Transverse colon (tissue), 4 donors: ENCODE results near the gene CRB2. TPM values are rescaled to one million over a fixed set of nuclear protein-coding genes. Genes with fewer than 3 reads are reported as not detected.
A peak's percentile ranks its signal among the peaks of the same experiment; 100 is the strongest.

Experiments
- DNase-seq: peaks from one replicate; pipeline ENCODE4 v3.0.0-alpha.2; 2019
- H3K27ac ChIP-seq, 4 donors: fragments of 200-600 bp; sonication (generic); 2 replicates each; pipeline ENCODE4 v1.5.1; 2016 to 2018; ENCODE audit warnings: inconsistent platforms in 4 of 4
- H3K27me3 ChIP-seq: fragments of 200-600 bp; sonication (generic); 2 replicates; pipeline ENCODE4 v1.5.1; 2017; ENCODE audit warnings: inconsistent platforms
- H3K36me3 ChIP-seq, 4 donors: fragments of 200-600 bp; sonication (generic); 2 replicates each; pipeline ENCODE4 v1.5.1; 2017 to 2019; ENCODE audit warnings: inconsistent platforms in 4 of 4
- H3K4me1 ChIP-seq, 4 donors: fragments of 200-600 bp; sonication (generic); 2 replicates each; pipeline ENCODE4 v1.5.1; 2017 to 2020; ENCODE audit warnings: inconsistent platforms in 4 of 4
- H3K4me3 ChIP-seq, 4 donors: fragments of 200-600 bp; sonication (generic); 1 replicate in 1 of 4; 2 replicates in 3 of 4; pipeline versions ENCODE4 v1.5.1 to v1.6.1; 2017 to 2019; ENCODE audit warnings: inconsistent platforms in 4 of 4
- H3K9me3 ChIP-seq, 2 donors: fragments of 200-600 bp; sonication (generic); 2 replicates each; pipeline ENCODE4 v1.5.1; 2017 to 2019; ENCODE audit warnings: inconsistent platforms in 2 of 2
- EP300 ChIP-seq: sonication (generic); formaldehyde crosslinking; IDR thresholded peaks from one replicate; pipeline ENCODE4 v1.6.1; 2017; ENCODE audit warnings: antibody characterized with exemption, low read depth
- POLR2A ChIP-seq: fragments of 450-650 bp; IDR thresholded peaks from one replicate; pipeline ENCODE4 v1.6.1; 2016; ENCODE audit warnings: antibody characterized with exemption, mild to moderate bottlenecking, moderate library complexity
- POLR2AphosphoS5 ChIP-seq, 3 donors: sonication (generic); formaldehyde crosslinking; IDR thresholded peaks; one replicate each; pipeline ENCODE4 v1.6.1; 2016; ENCODE audit warnings: antibody characterized with exemption in 3 of 3
- WGBS, 2 donors: methylation state at CpG; one replicate each; pipeline ENCODE4 v1.1.5; 2018; ENCODE audit warnings: low coverage in 1 of 2; 5-methylcytosine and 5-hydroxymethylcytosine counted together
- in situ Hi-C, 4 donors: fragments of 200-750 bp; cut with MboI; loops; one replicate each; pipeline versions ENCODE4 v1.15.0 to v1.15.1; 2017; ENCODE audit warnings: low sequenced_read_pairs in 3 of 4, low pct_ligation_motif_present in 1 of 4, low pct_unique_long_range_greater_than_20kb in 1 of 4
- intact Hi-C: fragments of 100-400 bp; cut with DNase I; formaldehyde crosslinking; loops from one replicate; pipeline ENCODE4 v1.15.1; 2023; ENCODE audit warnings: low total_unique reads
- total RNA-seq, 4 donors: library from RNA; depleted of rRNA; stranded (reverse); fragments of >200 nt; gene quantifications; one replicate each; pipeline ENCODE4 v1.1.0, GENCODE V29; 2016
- TF ChIP-seq, protein P1 (sequence below), 5 experiments: fragments of 200-600 bp in 3 of 5; fragments of 450-650 bp in 2 of 5; sonication (generic) in 3 of 5; IDR thresholded peaks; 1 replicate in 2 of 5; 2 replicates in 3 of 5; pipeline ENCODE4 v1.5.1; 2016 to 2017; ENCODE audit warnings: antibody characterized with exemption in 5 of 5, inconsistent platforms in 3 of 5, mild to moderate bottlenecking in 2 of 5, moderate library complexity in 1 of 5

Gene CRB2
- total RNA-seq, 4 donors from 2014 or later, result 0.32 to 0.82 (median 0.75) TPM; not detected in 1

DNA sequence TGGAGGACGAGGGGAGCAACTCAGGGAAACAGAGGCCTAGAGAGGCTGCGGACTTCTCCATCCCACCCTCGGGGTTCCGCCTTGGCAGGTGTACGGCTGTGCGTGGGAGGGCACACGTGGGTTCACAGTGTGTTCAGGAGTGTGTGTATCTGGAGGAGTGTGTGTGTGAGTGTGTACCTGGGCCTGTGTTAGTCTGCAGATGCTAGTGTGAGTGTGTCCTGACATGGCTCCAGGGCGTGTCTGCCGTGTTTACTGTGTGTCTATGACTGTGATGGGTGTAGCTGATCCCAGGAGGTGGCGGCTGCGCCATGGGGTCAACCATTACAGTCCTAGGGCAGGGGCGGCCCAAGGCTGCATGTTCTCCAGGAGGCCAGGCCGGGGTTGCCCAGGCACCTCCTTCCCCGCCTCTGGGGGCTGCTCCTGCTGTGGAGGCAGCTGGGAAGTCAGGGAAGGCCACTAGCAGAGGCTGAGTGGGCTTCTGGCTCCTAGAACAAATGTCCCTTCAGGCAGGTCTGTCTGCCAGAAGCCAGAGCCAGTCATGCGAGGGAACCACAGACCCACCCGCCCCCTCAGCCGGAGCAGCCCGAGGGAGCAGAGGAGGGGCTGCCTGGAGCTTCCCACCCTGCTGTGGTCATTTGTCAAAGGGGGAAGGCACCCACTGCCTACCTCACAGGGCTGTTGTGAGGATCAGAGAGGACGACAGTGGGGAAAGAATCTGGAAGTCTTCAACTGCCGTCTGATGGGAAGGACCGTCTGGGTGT lies 21.4 kb downstream of the CRB2 start:
- Histone ChIP-seq H3K27ac (peak overlapping the region; percentile 78 to 80 (median 79)), H3K9me3 (no peaks in the 10 kb centered on the region), H3K4me3 (no peak overlapping the region), H3K27me3 (peaks cover 18% of the 10 kb centered on the region), H3K4me1 (peaks cover 25 to 51% (median 42%) of the 10 kb centered on the region in 4 donors), H3K36me3 (no peaks in the 10 kb centered on the region)
- DNase-seq, result peak; percentile 83
- in situ Hi-C loops (no loop called here), intact Hi-C loops (no loop called here)
- TF ChIP-seq POLR2A (no peak), POLR2AphosphoS5 (IDR thresholded peaks at IDR 0.05) (peak in 2 of 3 donors; percentile 33 to 56)
- WGBS, 2 donors, result 8 to 25% methylated on average over 2 to 17 of the region's 21 CpGs

DNA sequence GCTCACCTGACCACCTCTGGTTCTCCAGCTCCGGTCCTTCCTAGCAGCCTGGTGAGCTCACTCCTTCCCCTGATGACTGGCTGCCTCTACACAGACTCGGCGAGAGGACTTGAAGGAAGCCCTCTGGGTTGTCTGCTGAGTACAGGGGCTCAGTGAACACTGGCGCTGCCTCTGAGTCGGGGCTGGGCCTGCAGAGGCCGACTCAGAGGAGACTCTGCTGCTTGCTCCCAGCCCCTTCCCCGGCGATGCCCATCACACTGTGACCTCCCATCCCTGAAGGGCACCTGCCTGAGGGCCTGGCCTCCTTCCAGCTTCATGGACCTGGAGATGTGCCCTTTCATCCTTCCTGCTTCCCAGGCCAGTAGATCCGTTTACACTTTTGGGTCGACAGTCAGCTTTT lies 22.0 kb downstream of the CRB2 start:
- Histone ChIP-seq H3K27ac (peak overlapping the region; percentile 78 to 80 (median 79)), H3K9me3 (no peaks in the 10 kb centered on the region), H3K27me3 (peaks cover 13% of the 10 kb centered on the region), H3K4me1 (peaks cover 25 to 51% (median 42%) of the 10 kb centered on the region in 4 donors), H3K4me3 (no peak overlapping the region), H3K36me3 (no peaks in the 10 kb centered on the region)
- no peak for DNase-seq
- TF ChIP-seq POLR2A, result no peak
- TF ChIP-seq EP300, result no peak
- no peak for TF ChIP-seq POLR2AphosphoS5 (IDR thresholded peaks at IDR 0.05)
- TF ChIP-seq, protein P1, sequence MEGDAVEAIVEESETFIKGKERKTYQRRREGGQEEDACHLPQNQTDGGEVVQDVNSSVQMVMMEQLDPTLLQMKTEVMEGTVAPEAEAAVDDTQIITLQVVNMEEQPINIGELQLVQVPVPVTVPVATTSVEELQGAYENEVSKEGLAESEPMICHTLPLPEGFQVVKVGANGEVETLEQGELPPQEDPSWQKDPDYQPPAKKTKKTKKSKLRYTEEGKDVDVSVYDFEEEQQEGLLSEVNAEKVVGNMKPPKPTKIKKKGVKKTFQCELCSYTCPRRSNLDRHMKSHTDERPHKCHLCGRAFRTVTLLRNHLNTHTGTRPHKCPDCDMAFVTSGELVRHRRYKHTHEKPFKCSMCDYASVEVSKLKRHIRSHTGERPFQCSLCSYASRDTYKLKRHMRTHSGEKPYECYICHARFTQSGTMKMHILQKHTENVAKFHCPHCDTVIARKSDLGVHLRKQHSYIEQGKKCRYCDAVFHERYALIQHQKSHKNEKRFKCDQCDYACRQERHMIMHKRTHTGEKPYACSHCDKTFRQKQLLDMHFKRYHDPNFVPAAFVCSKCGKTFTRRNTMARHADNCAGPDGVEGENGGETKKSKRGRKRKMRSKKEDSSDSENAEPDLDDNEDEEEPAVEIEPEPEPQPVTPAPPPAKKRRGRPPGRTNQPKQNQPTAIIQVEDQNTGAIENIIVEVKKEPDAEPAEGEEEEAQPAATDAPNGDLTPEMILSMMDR (IDR thresholded peaks at IDR 0.05), result no peak
- WGBS, 2 donors, result 20 to 46% methylated on average over 2 to 10 of the region's 10 CpGs
- in situ Hi-C loops (no loop called here), intact Hi-C loops (no loop called here)

DNA sequence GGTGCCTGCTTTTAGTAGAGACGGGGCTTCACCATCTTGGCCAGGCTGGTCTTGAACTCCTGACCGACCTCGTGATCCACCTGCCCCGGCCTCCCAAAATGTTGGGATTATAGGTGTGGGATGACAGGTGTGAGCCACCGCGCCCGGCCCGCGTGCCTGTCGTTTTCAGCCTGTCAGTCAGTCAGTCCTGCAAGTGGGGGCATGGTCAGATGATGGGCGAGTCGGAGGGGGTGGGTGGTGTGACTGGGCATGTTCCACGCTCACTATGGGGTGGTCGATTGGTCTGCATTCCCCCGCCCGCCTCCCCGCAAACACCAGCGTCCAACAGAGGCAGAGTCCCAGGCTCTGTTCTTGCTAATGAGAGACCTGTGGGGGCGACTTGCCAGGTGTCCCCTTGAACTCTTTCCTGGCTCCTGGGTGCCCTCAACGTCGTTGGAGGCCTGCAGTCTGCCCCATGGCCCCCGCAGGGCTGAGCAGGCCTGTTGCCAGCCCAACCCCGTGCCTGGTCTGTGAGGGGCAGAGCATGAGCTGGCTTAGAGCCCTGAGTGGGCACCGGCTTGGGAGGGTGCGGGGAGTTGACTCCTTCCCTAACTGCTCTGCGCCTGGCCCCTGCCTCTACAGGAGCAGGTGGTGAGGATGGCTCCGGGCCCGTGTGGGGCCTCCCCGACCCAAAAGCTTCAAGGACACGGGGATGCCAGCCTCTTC lies 23.1 kb downstream of the CRB2 start:
- Histone ChIP-seq H3K4me1 (peaks cover 25 to 43% (median 38%) of the 10 kb centered on the region in 4 donors), H3K27ac (no peak overlapping the region), H3K36me3 (no peaks in the 10 kb centered on the region), H3K4me3 (no peak overlapping the region), H3K9me3 (no peaks in the 10 kb centered on the region), H3K27me3 (peaks cover 3% of the 10 kb centered on the region)
- DNase-seq, result no peak
- intact Hi-C loops (no loop called here), in situ Hi-C loops (no loop called here)
- TF ChIP-seq POLR2A (no peak), EP300 (no peak), POLR2AphosphoS5 (IDR thresholded peaks at IDR 0.05) (no peak)
- TF ChIP-seq, protein P1 (IDR thresholded peaks at IDR 0.05), result no peak
- 62% methylated on average over 25 of the region's 30 CpGs; no CpG with 5 or more reads in 1 of the 2 donors for WGBS, 2 donors

- Histone ChIP-seq H3K9me3 (no peaks in the 10 kb centered on the region), H3K27ac (no peak overlapping the region), H3K4me3 (no peak overlapping the region), H3K36me3 (no peaks in the 10 kb centered on the region), H3K27me3 (no peaks in the 10 kb centered on the region), H3K4me1 (peaks cover 8 to 24% (median 19%) of the 10 kb centered on the region in 4 donors)
- DNase-seq, result no peak
- intact Hi-C loops, result no loop called here
- in situ Hi-C loops, result no loop called here
- 90% methylated on average over 26 of the region's 28 CpGs; no CpG with 5 or more reads in 1 of the 2 donors for WGBS, 2 donors
- TF ChIP-seq POLR2AphosphoS5 (IDR thresholded peaks at IDR 0.05), result no peak
- TF ChIP-seq, protein P1 (IDR thresholded peaks at IDR 0.05), result no peak
These were observed 25.1 kb downstream of the CRB2 start for GRCh38 chr9:123380852-123381705.
